ENCODE results near the gene PLEKHG4. TPM values are rescaled to one million over a fixed set of nuclear protein-coding genes. Genes with fewer than 3 reads are reported as not detected.

PLEKHG4 gene
- total RNA-seq, 1 experiment from 2014 or later, result 13.9 TPM

DNA sequence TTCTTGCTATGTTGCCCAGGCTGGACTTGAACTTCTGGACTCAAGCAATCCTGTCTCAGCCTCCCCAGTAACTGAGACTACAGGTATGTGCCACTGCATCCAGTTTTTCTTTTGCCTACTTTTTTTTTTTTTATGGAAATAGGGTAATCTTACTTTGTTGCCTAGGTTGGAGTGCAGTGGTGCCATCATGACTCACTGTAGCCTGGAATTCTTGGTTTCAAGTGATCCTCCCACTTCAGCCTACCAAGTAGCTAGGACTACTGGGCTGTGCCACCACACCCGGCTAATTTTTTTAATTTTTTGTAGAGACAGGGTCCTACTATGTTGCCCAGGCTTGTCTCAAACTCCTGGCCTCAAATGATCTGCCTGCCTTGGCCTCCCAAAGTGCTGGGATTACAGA is 57.3 kb downstream of the PLEKHG4 start:
- no peak overlapping the region for H3T11ph ChIP-seq (ENCODE audit: low read length)
- no peaks in the 10 kb centered on the region for H3K27me3 ChIP-seq (ENCODE audit: insufficient read depth, low read length)
- H3K4me2 ChIP-seq (ENCODE audit: insufficient read depth, insufficient read length, low read length), result no peak overlapping the region
- Mint-ChIP-seq H3K4me3 (no peak overlapping the region), H3K4me1 (no peaks in the 10 kb centered on the region), H3K36me3 (ENCODE audit: insufficient read depth in 1 of 3, low read depth in 3 of 3) (peaks cover 0 to 5% (median 0%) of the 10 kb centered on the region in 3 experiments; a peak in 4 of 7 replicates), H3K9me3 (peaks cover 13 to 18% of the 10 kb centered on the region in 2 experiments), H3K27me3 (ENCODE audit: low read depth) (peaks cover 15% of the 10 kb centered on the region; the same call in 1 of the 2 replicates), H3K27ac (no peak overlapping the region)
- H3K4me1 ChIP-seq (ENCODE audit: insufficient read depth, low read length), result no peaks in the 10 kb centered on the region
- H3K23ac ChIP-seq (ENCODE audit: insufficient read length, low read depth, low read length), result no peak overlapping the region
- no peak overlapping the region for H2BK120ac ChIP-seq (ENCODE audit: low read depth, low read length, poor library complexity, severe bottlenecking)
- no peaks in the 10 kb centered on the region for H4K20me1 ChIP-seq (ENCODE audit: control insufficient read depth, insufficient read depth, insufficient read length)
- H2BK5ac ChIP-seq (ENCODE audit: insufficient read length, low read length), result no peak overlapping the region
- H2BK20ac ChIP-seq (ENCODE audit: low read depth, low read length, poor library complexity, severe bottlenecking), result no peak overlapping the region
- DNase-seq, result no peak
- H3K27ac ChIP-seq (ENCODE audit: insufficient read length, low read depth, low read length), result no peak overlapping the region
- no peak overlapping the region for H2BK15ac ChIP-seq (ENCODE audit: low read depth, low read length)
- no peak overlapping the region for H3K9ac ChIP-seq (ENCODE audit: extremely low read depth, insufficient read length, low read length)
- no peaks in the 10 kb centered on the region for H3K79me2 ChIP-seq (ENCODE audit: insufficient read depth, low read length)
- WGBS (ENCODE audit: extremely low coverage, insufficient read length, low lambda C conversion rate), result no CpG with 5 or more reads among the region's 1 CpG
- no peak overlapping the region for H2BK12ac ChIP-seq (ENCODE audit: insufficient read length, low read depth, low read length)
- no peak overlapping the region for H4K5ac ChIP-seq (ENCODE audit: insufficient read length, low read depth, low read length)
- no peaks in the 10 kb centered on the region for H3K23me2 ChIP-seq (ENCODE audit: insufficient read length, low read depth, low read length, poor library complexity, severe bottlenecking)
- H3K14ac ChIP-seq (ENCODE audit: insufficient read depth, low read length), result no peak overlapping the region
- no peak overlapping the region for H3K4ac ChIP-seq (ENCODE audit: low read depth, low read length)
- no peak overlapping the region for H3K56ac ChIP-seq (ENCODE audit: insufficient read length, low read depth, low read length)
- no peak overlapping the region for H2AK5ac ChIP-seq (ENCODE audit: insufficient read length, low read length)
- no peaks in the 10 kb centered on the region for H3K9me3 ChIP-seq (ENCODE audit: control insufficient read depth, low read depth, low read length)
- H3K18ac ChIP-seq (ENCODE audit: insufficient read length, low read depth, low read length), result no peak overlapping the region
- H3K79me1 ChIP-seq (ENCODE audit: insufficient read depth, low read depth, low read length, poor library complexity, severe bottlenecking), result no peaks in the 10 kb centered on the region
- no peak for TF ChIP-seq CTCF (conservative IDR thresholded peaks at IDR 0.05)
- no peak overlapping the region for H4K91ac ChIP-seq (ENCODE audit: insufficient read length, low read depth, low read length)
- no peak overlapping the region for H2AFZ ChIP-seq (ENCODE audit: low read length)
- no peak overlapping the region for H4K8ac ChIP-seq (replicated peaks; ENCODE audit: insufficient read length, low read depth, low read length)

Other genes with a start within 250 kb of the PLEKHG4 start
- 18.2 and 18.8 TPM in 2 replicates for gene PHAF1, start 169.6 kb upstream of the PLEKHG4 start, total RNA-seq (2021)
- 11.2 and 11.4 TPM in 2 replicates for gene B3GNT9, start 128.5 kb upstream of the PLEKHG4 start, total RNA-seq (2021)
- 1.4 and 1.7 TPM in 2 replicates for gene TRADD, start 119.6 kb upstream of the PLEKHG4 start, total RNA-seq (2021)
- gene FBXL8, start 119.6 kb upstream of the PLEKHG4 start, total RNA-seq (2021), result 0.59 and 0.75 TPM in 2 replicates
- gene HSF4, start 114.8 kb upstream of the PLEKHG4 start, total RNA-seq (2021), result 1.2 and 1.5 TPM in 2 replicates
- 5.6 and 5.9 TPM in 2 replicates for gene NOL3, start 109.0 kb upstream of the PLEKHG4 start, total RNA-seq (2021)
- 42.1 and 51.2 TPM in 2 replicates for gene MATCAP1, start 95.6 kb upstream of the PLEKHG4 start, total RNA-seq (2021)
- 3.1 and 3.3 TPM in 2 replicates for gene EXOC3L1, start 89.4 kb upstream of the PLEKHG4 start, total RNA-seq (2021)
- gene E2F4, start 87.4 kb upstream of the PLEKHG4 start, total RNA-seq (2021), result 109 and 116 TPM in 2 replicates
- gene ELMO3, start 80.4 kb upstream of the PLEKHG4 start, total RNA-seq (2021), result 8.6 and 9.1 TPM in 2 replicates
- 42.6 and 43.3 TPM in 2 replicates for gene TMEM208, start 52.4 kb upstream of the PLEKHG4 start, total RNA-seq (2021)
- gene FHOD1, start 32.1 kb upstream of the PLEKHG4 start, total RNA-seq (2021), result 67.0 and 70.7 TPM in 2 replicates
- gene SLC9A5, start 30.6 kb upstream of the PLEKHG4 start, total RNA-seq (2021), result 7.5 and 9.1 TPM in 2 replicates
- gene KCTD19, start 47.2 kb downstream of the PLEKHG4 start, total RNA-seq (2021), result 0.13 TPM in 1 of 2 replicates, not detected in the other
- not detected in 2 replicates for gene LRRC36, start 47.3 kb downstream of the PLEKHG4 start, total RNA-seq (2021)
- 0.48 and 0.79 TPM in 2 replicates for gene TPPP3, start 114.0 kb downstream of the PLEKHG4 start, total RNA-seq (2021)
- 3.0 and 3.7 TPM in 2 replicates for gene ZDHHC1, start 136.9 kb downstream of the PLEKHG4 start, total RNA-seq (2021)
- 33.5 and 35.1 TPM in 2 replicates for gene HSD11B2, start 151.6 kb downstream of the PLEKHG4 start, total RNA-seq (2021)
- 39.8 and 43.0 TPM in 2 replicates for gene ATP6V0D1, start 201.6 kb downstream of the PLEKHG4 start, total RNA-seq (2021)
- gene AGRP, start 204.0 kb downstream of the PLEKHG4 start, total RNA-seq (2021), result not detected in 2 replicates
- 10.0 and 14.3 TPM in 2 replicates for gene RIPOR1, start 249.3 kb downstream of the PLEKHG4 start, total RNA-seq (2021)

Measured in H9 (cell line).